Natural killer cell (primary cell): ENCODE results near the gene NXN. TPM values are rescaled to one million over a fixed set of nuclear protein-coding genes. Genes with fewer than 3 reads are reported as not detected.
"Not testable (repeated sequence)": the region's sequence is repeated elsewhere in the genome, so short reads cannot be mapped to it uniquely, and the experiment has no call there.

Source experiments
- ATAC-seq, 3 donors: fragments of 150-1000 bp in 2 of 3; fragments of 200-7000 bp in 1 of 3; cut with Tn5 transposase; 1 replicate in 1 of 3; 2 replicates in 2 of 3; pipeline ENCODE4 v1.10.0; 2021; ENCODE audit warnings: mild to moderate bottlenecking in 2 of 3, moderate library complexity in 2 of 3
- DNase-seq, 2 donors: peaks; one replicate each; pipeline versions ENCODE4 v3.0.0 to v3.0.0-alpha.2; 2013 to 2021; ENCODE audit warnings: mixed read lengths in 1 of 2
- H3K27ac ChIP-seq: one replicate; pipeline ENCODE4 v1.5.1; 2013; ENCODE audit warnings: mild to moderate bottlenecking, low read length
- H3K27me3 ChIP-seq: one replicate; pipeline ENCODE4 v1.6.1; 2013; ENCODE audit warnings: low read length; ENCODE audit not compliant: control insufficient read depth, insufficient read depth
- H3K36me3 ChIP-seq: one replicate; pipeline ENCODE4 v1.6.1; 2013; ENCODE audit warnings: low read length; ENCODE audit not compliant: control insufficient read depth, insufficient read depth
- H3K4me1 ChIP-seq: one replicate; pipeline ENCODE4 v1.6.1; 2013; ENCODE audit warnings: low read length; ENCODE audit not compliant: control insufficient read depth, insufficient read depth
- H3K4me3 ChIP-seq: one replicate; pipeline ENCODE4 v1.5.1; 2013; ENCODE audit warnings: low read length
- H3K9me3 ChIP-seq: one replicate; pipeline ENCODE4 v1.6.1; 2013; ENCODE audit warnings: low read length; ENCODE audit not compliant: control insufficient read depth, insufficient read depth
- H3K27ac Mint-ChIP-seq, 2 donors: one replicate each; pipeline ENCODE4 v1.8.0; 2022; ENCODE audit warnings: mild to moderate bottlenecking in 2 of 2, mixed read lengths in 2 of 2, moderate library complexity in 1 of 2
- H3K27me3 Mint-ChIP-seq, 2 donors: one replicate each; pipeline ENCODE4 v1.8.0; 2022; ENCODE audit warnings: low read depth in 2 of 2, mixed read lengths in 2 of 2
- H3K36me3 Mint-ChIP-seq: one replicate; pipeline ENCODE4 v1.8.0; 2022; ENCODE audit warnings: mixed read lengths
- H3K4me1 Mint-ChIP-seq, 2 donors: one replicate each; pipeline ENCODE4 v1.8.0; 2022; ENCODE audit warnings: mixed read lengths in 2 of 2
- H3K4me3 Mint-ChIP-seq: one replicate; pipeline ENCODE4 v1.8.0; 2022; ENCODE audit warnings: mild to moderate bottlenecking, moderate library complexity, mixed read lengths
- H3K9me3 Mint-ChIP-seq, 2 donors: one replicate each; pipeline ENCODE4 v1.8.0; 2022; ENCODE audit warnings: mixed read lengths in 2 of 2
- WGBS: methylation state at CpG from one replicate; pipeline ENCODE4 v1.1.7; 2013; ENCODE audit warnings: missing lambda C conversion rate; ENCODE audit not compliant: insufficient coverage; 5-methylcytosine and 5-hydroxymethylcytosine counted together
- intact Hi-C: fragments of 100-400 bp; cut with micrococcal nuclease; formaldehyde crosslinking; loops from one replicate; pipeline ENCODE4 v1.14.2; 2022
- total RNA-seq, 4 donors: library from RNA; stranded (reverse); fragments of 120-200 nt in 1 of 4; gene quantifications; one replicate each; pipeline versions ENCODE4 v1.2.3 to v1.2.4, GENCODE V29; 2013 to 2022
- TF ChIP-seq, protein P1 (sequence below): fragments of 200-600 bp; IDR thresholded peaks from one replicate; pipeline ENCODE4 v1.8.0; 2022; ENCODE audit warnings: antibody characterized with exemption

NXN gene
- total RNA-seq, 3 donors from 2014 or later (not counting 1 experiment from before 2014, with no cell fraction given): 0.14 to 0.55 TPM; not detected in 1

DNA sequence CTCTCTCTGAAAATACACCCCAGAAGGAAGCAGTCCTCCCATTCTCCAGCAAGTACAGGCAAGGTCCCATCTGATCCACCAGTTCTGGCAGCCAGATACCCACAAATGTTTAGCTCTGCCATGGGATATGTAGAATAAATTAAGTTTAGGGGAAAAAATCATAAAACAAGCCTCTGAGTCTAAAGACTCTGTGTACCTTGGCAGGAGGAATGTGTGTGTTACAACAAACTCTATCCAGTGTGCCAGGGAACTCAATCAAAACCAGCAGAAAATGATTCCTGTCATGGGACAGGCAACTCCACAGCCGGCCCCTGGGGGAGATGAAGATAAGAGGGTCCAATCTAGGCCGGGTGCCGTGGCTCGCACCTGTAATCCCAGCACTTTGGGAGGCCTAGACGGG lies 124.0 kb downstream of the NXN start:
- WGBS: 82% methylated on average over 5 of the region's 5 CpGs
- Mint-ChIP-seq H3K36me3 (no peaks in the 10 kb centered on the region), H3K4me1 (no peaks in the 10 kb centered on the region), H3K9me3 (no peaks in the 10 kb centered on the region), H3K4me3 (no peak overlapping the region), H3K27me3 (peaks cover 0 to 8% of the 10 kb centered on the region in 2 donors), H3K27ac (no peak overlapping the region)
- Histone ChIP-seq H3K27ac (no peak overlapping the region), H3K36me3 (no peaks in the 10 kb centered on the region), H3K27me3 (no peaks in the 10 kb centered on the region), H3K9me3 (no peaks in the 10 kb centered on the region), H3K4me3 (no peak overlapping the region), H3K4me1 (no peaks in the 10 kb centered on the region)
- DNase-seq (no peak), ATAC-seq (no peak)
- intact Hi-C loops: no loop called here
- TF ChIP-seq, protein P1, sequence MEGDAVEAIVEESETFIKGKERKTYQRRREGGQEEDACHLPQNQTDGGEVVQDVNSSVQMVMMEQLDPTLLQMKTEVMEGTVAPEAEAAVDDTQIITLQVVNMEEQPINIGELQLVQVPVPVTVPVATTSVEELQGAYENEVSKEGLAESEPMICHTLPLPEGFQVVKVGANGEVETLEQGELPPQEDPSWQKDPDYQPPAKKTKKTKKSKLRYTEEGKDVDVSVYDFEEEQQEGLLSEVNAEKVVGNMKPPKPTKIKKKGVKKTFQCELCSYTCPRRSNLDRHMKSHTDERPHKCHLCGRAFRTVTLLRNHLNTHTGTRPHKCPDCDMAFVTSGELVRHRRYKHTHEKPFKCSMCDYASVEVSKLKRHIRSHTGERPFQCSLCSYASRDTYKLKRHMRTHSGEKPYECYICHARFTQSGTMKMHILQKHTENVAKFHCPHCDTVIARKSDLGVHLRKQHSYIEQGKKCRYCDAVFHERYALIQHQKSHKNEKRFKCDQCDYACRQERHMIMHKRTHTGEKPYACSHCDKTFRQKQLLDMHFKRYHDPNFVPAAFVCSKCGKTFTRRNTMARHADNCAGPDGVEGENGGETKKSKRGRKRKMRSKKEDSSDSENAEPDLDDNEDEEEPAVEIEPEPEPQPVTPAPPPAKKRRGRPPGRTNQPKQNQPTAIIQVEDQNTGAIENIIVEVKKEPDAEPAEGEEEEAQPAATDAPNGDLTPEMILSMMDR: no peak

DNA sequence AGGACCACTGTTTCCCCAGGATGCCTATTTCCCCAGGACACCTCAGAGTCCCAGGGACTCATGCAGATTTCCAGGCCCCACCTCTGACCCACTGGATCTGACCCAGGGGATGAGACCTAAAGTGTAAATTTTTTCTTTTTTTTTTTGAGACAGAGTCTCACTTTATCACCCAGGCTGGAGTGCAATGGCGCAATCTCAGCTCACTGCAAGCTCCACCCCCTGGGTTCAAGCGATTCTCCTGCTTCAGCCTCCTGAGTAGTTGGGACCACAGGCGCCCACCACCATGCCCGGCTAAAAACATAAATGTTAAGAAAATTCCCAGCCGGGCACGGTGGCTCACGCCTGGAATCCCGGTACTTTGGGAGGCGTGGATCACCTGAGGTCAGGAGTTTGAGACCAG lies 126.7 kb downstream of the NXN start:
- H3K36me3 ChIP-seq, H3K36me3 Mint-ChIP-seq, H3K9me3 ChIP-seq, H3K4me1 ChIP-seq, DNase-seq, H3K27me3 ChIP-seq, H3K4me3 ChIP-seq, H3K4me3 Mint-ChIP-seq, H3K27ac ChIP-seq, H3K27ac Mint-ChIP-seq, ATAC-seq, H3K4me1 Mint-ChIP-seq, H3K27me3 Mint-ChIP-seq, H3K9me3 Mint-ChIP-seq, intact Hi-C loops: not testable (repeated sequence)
- 96% methylated on average over 9 of the region's 9 CpGs for WGBS

DNA sequence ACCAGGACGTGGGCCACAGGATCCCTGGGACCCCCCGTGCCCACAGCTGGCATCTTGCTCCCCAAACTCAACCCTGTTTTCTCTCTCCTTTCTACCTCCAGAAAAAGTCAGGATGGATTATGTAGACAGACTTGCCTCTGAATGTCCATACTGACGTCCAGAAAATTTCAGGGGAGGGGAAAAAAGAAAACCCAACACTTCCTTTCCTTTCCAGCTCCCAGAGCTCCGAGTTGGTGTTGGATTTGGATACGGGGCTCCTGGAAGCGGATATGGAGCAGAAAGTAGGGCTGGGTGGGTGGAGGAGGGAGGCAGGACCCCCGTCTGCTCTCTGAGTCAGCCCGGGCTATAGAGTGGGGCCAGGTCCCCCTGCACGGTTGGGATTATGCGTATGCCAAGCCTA lies 127.2 kb downstream of the NXN start:
- intact Hi-C loops: no loop called here
- Mint-ChIP-seq H3K9me3 (no peaks in the 10 kb centered on the region), H3K4me1 (no peaks in the 10 kb centered on the region), H3K36me3 (no peaks in the 10 kb centered on the region), H3K4me3 (no peak overlapping the region), H3K27ac (no peak overlapping the region), H3K27me3 (peaks cover 7 to 13% of the 10 kb centered on the region in 2 donors)
- TF ChIP-seq, protein P1: no peak
- H3K4me3 ChIP-seq: no peak overlapping the region
- H3K9me3 ChIP-seq: no peaks in the 10 kb centered on the region
- DNase-seq (no peak), ATAC-seq (no peak)
- no peaks in the 10 kb centered on the region for H3K36me3 ChIP-seq
- no peaks in the 10 kb centered on the region for H3K4me1 ChIP-seq
- H3K27me3 ChIP-seq: peaks cover 6% of the 10 kb centered on the region
- 70% methylated on average over 10 of the region's 10 CpGs for WGBS
- no peak overlapping the region for H3K27ac ChIP-seq

DNA sequence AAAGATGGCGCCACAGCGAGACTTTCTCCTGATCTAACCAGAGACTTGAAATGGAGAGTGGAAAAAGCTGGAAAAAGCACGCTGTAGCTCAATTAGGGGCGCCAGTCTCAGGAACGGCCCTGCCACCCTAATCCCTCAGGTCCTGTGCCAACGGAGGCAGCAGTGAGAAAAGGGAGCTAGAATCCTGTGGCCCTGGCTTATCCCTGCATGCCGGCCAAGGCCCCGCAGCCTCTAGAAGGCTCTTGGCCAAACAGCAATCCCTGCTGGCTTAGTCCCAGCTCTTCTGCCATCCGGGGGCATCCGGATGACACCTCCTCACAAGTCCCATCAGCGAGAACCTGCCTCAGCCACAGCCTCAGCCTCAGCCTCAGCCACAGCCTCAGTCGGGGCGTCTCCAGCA lies 127.7 kb downstream of the NXN start:
- no peak overlapping the region for H3K27ac Mint-ChIP-seq
- no peak overlapping the region for H3K4me3 Mint-ChIP-seq
- 89% methylated on average over 13 of the region's 13 CpGs for WGBS
- TF ChIP-seq, protein P1: no peak
- intact Hi-C loops: no loop called here
- H3K36me3 Mint-ChIP-seq: no peaks in the 10 kb centered on the region
- no peaks in the 10 kb centered on the region for H3K4me1 ChIP-seq
- DNase-seq: no peak
- no peak overlapping the region for H3K4me3 ChIP-seq
- no peak for ATAC-seq
- H3K9me3 ChIP-seq: no peaks in the 10 kb centered on the region
- H3K27me3 ChIP-seq: peaks cover 6% of the 10 kb centered on the region
- H3K27me3 Mint-ChIP-seq: peaks cover 11 to 15% of the 10 kb centered on the region in 2 donors
- H3K27ac ChIP-seq: no peak overlapping the region
- no peaks in the 10 kb centered on the region for H3K36me3 ChIP-seq
- H3K4me1 Mint-ChIP-seq: no peaks in the 10 kb centered on the region
- no peaks in the 10 kb centered on the region for H3K9me3 Mint-ChIP-seq
